ENCODE data around the gene FOXP1. TPM values are rescaled to one million over a fixed set of nuclear protein-coding genes. Genes with fewer than 3 reads are reported as not detected.

FOXP1 gene
- polyA plus RNA-seq, 1 donor (not counting 4 experiments of a cell fraction or from before 2014, with no cell fraction given) = 14.6 TPM

DNA sequence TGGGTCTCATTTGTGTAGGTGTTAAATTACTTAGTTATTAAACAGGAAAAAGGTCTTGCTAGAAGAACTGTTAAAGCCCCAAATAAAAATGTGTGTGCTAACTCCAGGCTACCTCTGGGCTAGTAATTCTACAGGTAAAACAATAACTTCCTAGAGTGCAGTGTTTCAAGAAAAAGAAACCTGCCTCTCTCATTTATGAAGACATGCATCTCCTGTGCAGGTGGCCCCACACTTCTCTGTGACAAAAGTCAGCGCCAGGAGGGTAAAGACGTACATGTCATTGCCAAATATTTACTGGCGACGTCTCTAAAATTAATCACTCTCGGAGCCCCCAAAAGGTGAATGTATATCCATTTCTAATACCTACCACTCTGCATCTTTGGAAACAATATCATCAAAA lies 131.7 kb downstream of the FOXP1 start:
- dilution Hi-C loops (cut with MboI; ENCODE audit: extremely low pct_ligation_motif_present, low sequenced_read_pairs) = no loop called here
- H2AFZ ChIP-seq (ENCODE audit: control insufficient read depth, low read length) = no peak overlapping the region
- no peaks in the 10 kb centered on the region for H3K36me3 ChIP-seq (ENCODE audit: control insufficient read depth in 2 of 2, extremely low read depth in 1 of 2, insufficient read depth in 2 of 2, low read length in 2 of 2)
- H3K4me2 ChIP-seq (ENCODE audit: control insufficient read depth, extremely low read depth, insufficient read depth, low read depth, low read length) = no peak overlapping the region
- TF ChIP-seq, protein P1, sequence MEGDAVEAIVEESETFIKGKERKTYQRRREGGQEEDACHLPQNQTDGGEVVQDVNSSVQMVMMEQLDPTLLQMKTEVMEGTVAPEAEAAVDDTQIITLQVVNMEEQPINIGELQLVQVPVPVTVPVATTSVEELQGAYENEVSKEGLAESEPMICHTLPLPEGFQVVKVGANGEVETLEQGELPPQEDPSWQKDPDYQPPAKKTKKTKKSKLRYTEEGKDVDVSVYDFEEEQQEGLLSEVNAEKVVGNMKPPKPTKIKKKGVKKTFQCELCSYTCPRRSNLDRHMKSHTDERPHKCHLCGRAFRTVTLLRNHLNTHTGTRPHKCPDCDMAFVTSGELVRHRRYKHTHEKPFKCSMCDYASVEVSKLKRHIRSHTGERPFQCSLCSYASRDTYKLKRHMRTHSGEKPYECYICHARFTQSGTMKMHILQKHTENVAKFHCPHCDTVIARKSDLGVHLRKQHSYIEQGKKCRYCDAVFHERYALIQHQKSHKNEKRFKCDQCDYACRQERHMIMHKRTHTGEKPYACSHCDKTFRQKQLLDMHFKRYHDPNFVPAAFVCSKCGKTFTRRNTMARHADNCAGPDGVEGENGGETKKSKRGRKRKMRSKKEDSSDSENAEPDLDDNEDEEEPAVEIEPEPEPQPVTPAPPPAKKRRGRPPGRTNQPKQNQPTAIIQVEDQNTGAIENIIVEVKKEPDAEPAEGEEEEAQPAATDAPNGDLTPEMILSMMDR (optimal IDR thresholded peaks at IDR 0.05 in 1 of 3, IDR thresholded peaks at IDR 0.05 in 1 of 3, conservative IDR thresholded peaks at IDR 0.05 in 1 of 3; ENCODE audit: extremely low read depth in 1 of 3, insufficient read depth in 2 of 3, low read length in 3 of 3) = no peak
- TF ChIP-seq EZH2 (IDR thresholded peaks at IDR 0.05; ENCODE audit: low read length) = no peak
- no peaks in the 10 kb centered on the region for H3K27me3 ChIP-seq (ENCODE audit: control insufficient read depth, extremely low read depth, insufficient read depth, low read length)
- FAIRE-seq (no peak), DNase-seq (ENCODE audit: low read depth, low spot score) (no peak)
- no peak overlapping the region for H3K27ac ChIP-seq (ENCODE audit: control insufficient read depth, insufficient read depth, low read length)
- H4K20me1 ChIP-seq (ENCODE audit: control insufficient read depth, extremely low read depth, insufficient read depth, low read length) = no peaks in the 10 kb centered on the region
- no peak overlapping the region for H3K4me3 ChIP-seq (ENCODE audit: control insufficient read depth in 2 of 3, extremely low read depth in 1 of 3, insufficient read depth in 2 of 3, low read depth in 1 of 3, low read length in 3 of 3)
- no peaks in the 10 kb centered on the region for H3K79me2 ChIP-seq (ENCODE audit: control insufficient read depth, insufficient read depth, low read length)
- H3K9me1 ChIP-seq (ENCODE audit: control insufficient read depth, extremely low read depth, insufficient read depth, low read length) = no peaks in the 10 kb centered on the region
- peaks cover 21% of the 10 kb centered on the region for H3K4me1 ChIP-seq (ENCODE audit: control insufficient read depth, extremely low read depth, insufficient read depth, low read length)
- H3K9ac ChIP-seq (ENCODE audit: control insufficient read depth, extremely low read depth, insufficient read depth, low read length) = no peak overlapping the region
- no peaks in the 10 kb centered on the region for H3K9me3 ChIP-seq (ENCODE audit: control insufficient read depth, low read depth, low read length)

DNA sequence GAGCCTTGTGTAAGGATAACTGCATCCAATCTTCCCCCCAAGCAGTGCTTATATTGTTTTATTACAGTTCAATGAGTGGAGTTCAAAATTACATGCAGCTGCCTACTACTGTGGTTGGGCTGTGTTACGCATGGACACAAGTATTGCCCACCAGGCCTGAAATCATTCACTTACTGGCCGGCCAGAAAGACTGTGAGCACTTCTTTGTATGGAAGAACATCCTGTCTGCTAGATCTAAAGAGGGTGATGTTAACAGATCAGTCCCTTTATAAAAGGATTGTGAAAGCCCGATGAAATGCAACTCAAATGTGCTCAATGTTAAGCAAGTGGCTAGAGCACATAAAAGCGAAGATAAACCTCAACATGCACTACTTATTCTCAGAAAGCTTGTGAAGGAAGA lies 132.5 kb downstream of the FOXP1 start:
- no peaks in the 10 kb centered on the region for H3K9me3 ChIP-seq (ENCODE audit: control insufficient read depth, low read depth, low read length)
- no peak overlapping the region for H3K9ac ChIP-seq (ENCODE audit: control insufficient read depth, extremely low read depth, insufficient read depth, low read length)
- no peaks in the 10 kb centered on the region for H3K36me3 ChIP-seq (ENCODE audit: control insufficient read depth in 2 of 2, extremely low read depth in 1 of 2, insufficient read depth in 2 of 2, low read length in 2 of 2)
- H3K27ac ChIP-seq (ENCODE audit: control insufficient read depth, insufficient read depth, low read length) = no peak overlapping the region
- no peaks in the 10 kb centered on the region for H3K9me1 ChIP-seq (ENCODE audit: control insufficient read depth, extremely low read depth, insufficient read depth, low read length)
- TF ChIP-seq EZH2 (IDR thresholded peaks at IDR 0.05; ENCODE audit: low read length) = no peak
- TF ChIP-seq, protein P1 (optimal IDR thresholded peaks at IDR 0.05 in 1 of 3, IDR thresholded peaks at IDR 0.05 in 1 of 3, conservative IDR thresholded peaks at IDR 0.05 in 1 of 3; ENCODE audit: extremely low read depth in 1 of 3, insufficient read depth in 2 of 3, low read length in 3 of 3) = no peak
- H2AFZ ChIP-seq (ENCODE audit: control insufficient read depth, low read length) = no peak overlapping the region
- FAIRE-seq = no peak
- DNase-seq (ENCODE audit: low read depth, low spot score) = no peak
- peaks cover 27% of the 10 kb centered on the region for H3K4me1 ChIP-seq (ENCODE audit: control insufficient read depth, extremely low read depth, insufficient read depth, low read length)
- H3K4me3 ChIP-seq (ENCODE audit: control insufficient read depth in 2 of 3, extremely low read depth in 1 of 3, insufficient read depth in 2 of 3, low read depth in 1 of 3, low read length in 3 of 3) = no peak overlapping the region
- H3K4me2 ChIP-seq (ENCODE audit: control insufficient read depth, extremely low read depth, insufficient read depth, low read depth, low read length) = no peak overlapping the region
- H4K20me1 ChIP-seq (ENCODE audit: control insufficient read depth, extremely low read depth, insufficient read depth, low read length) = no peaks in the 10 kb centered on the region
- H3K79me2 ChIP-seq (ENCODE audit: control insufficient read depth, insufficient read depth, low read length) = no peaks in the 10 kb centered on the region
- no peaks in the 10 kb centered on the region for H3K27me3 ChIP-seq (ENCODE audit: control insufficient read depth, extremely low read depth, insufficient read depth, low read length)
- dilution Hi-C loops (cut with MboI; ENCODE audit: extremely low pct_ligation_motif_present, low sequenced_read_pairs) = no loop called here

Data from keratinocyte (primary cell).